HepG2 (cell line): ENCODE results near the gene KCNJ6. TPM values are rescaled to one million over a fixed set of nuclear protein-coding genes. Genes with fewer than 3 reads are reported as not detected.

ENCODE experiments used
- ATAC-seq: fragments of 200-7000 bp; cut with Tn5 transposase; 3 replicates; pipeline ENCODE4 v1.9.1; 2020; ENCODE audit warnings: mild to moderate bottlenecking, moderate library complexity
- BruUV-seq: library from RNA; stranded (reverse); fragments of 400-500 nt; replicated peaks from 2 replicates; lab custom pipeline; 2021; lab: Mats Ljungman, UMichigan
- CTCF ChIA-PET: fragments of 300-600 bp; formaldehyde crosslinking; extraction: SDS; loops from one replicate; lab custom pipeline; 2021; ENCODE audit warnings: low total read pairs, inconsistent platforms, low intra/inter-chr PET ratio; lab: Yijun Ruan, JAX
- POLR2A ChIA-PET: fragments of 350-600 bp; sonication (Branson Sonifier 250); formaldehyde crosslinking; loops from one replicate; lab custom pipeline; 2020; ENCODE audit warnings: antibody characterized with exemption, inconsistent platforms; lab: Yijun Ruan, JAX
- DNase-seq: peaks from one replicate; pipeline ENCODE4 v3.0.0-alpha.2; 2015; ENCODE audit warnings: low spot score
- FAIRE-seq: peaks from 3 replicates; lab custom pipeline; 2011; peaks lifted over from hg19 to GRCh38; lab: Jason Lieb, UNC
- H2AFZ ChIP-seq: one replicate; pipeline ENCODE4 v1.6.1; 2011; ENCODE audit warnings: low read length, inconsistent platforms
- H3K27ac ChIP-seq: fragments of 300-600 bp; 3 replicates; pipeline ENCODE4 v1.8.0; 2011; ENCODE audit warnings: mixed run types, mild to moderate bottlenecking, mixed read lengths, low read length, inconsistent platforms; ENCODE audit not compliant: insufficient read depth; ENCODE audit errors: extremely low read length
- H3K27me3 ChIP-seq, 2 experiments: fragments of 200-600 bp in 1 of 2; 2 replicates in 1 of 2; 3 replicates in 1 of 2; pipeline versions ENCODE4 v1.6.0 to v1.8.0; 2011; ENCODE audit warnings: low read length in 2 of 2, mild to moderate bottlenecking in 2 of 2, moderate library complexity in 2 of 2, inconsistent platforms in 1 of 2; ENCODE audit not compliant: insufficient read depth in 2 of 2, control insufficient read depth in 1 of 2
- H3K36me3 ChIP-seq, 2 experiments: fragments of 200-600 bp in 1 of 2; replicated peaks in 1 of 2; 2 replicates in 1 of 2; 3 replicates in 1 of 2; pipeline versions ENCODE4 v1.5.1 to v1.8.0; 2011; ENCODE audit warnings: low read length in 2 of 2, inconsistent platforms in 1 of 2; ENCODE audit not compliant: insufficient read depth in 2 of 2, control insufficient read depth in 1 of 2
- H3K4me1 ChIP-seq: 2 replicates; pipeline ENCODE4 v1.5.1; 2012; ENCODE audit warnings: low read length, inconsistent platforms; ENCODE audit not compliant: insufficient read depth
- H3K4me2 ChIP-seq: 2 replicates; pipeline ENCODE4 v1.6.0; 2011; ENCODE audit warnings: low read depth, low read length, inconsistent platforms
- H3K4me3 ChIP-seq, 3 experiments: fragments of 200-600 bp in 1 of 3; sonication (generic), shearing (Covaris generic) in 1 of 3; replicated peaks in 1 of 3; 2 replicates each; pipeline ENCODE4 v1.5.1; 2011 to 2016; ENCODE audit warnings: low read length in 3 of 3, inconsistent platforms in 2 of 3, low read depth in 2 of 3, mild to moderate bottlenecking in 2 of 3, control low read depth in 1 of 3, mixed read lengths in 1 of 3; ENCODE audit not compliant: insufficient read depth in 1 of 3
- H3K79me2 ChIP-seq: one replicate; pipeline ENCODE4 v1.6.1; 2011; ENCODE audit warnings: low read length, inconsistent platforms; ENCODE audit not compliant: insufficient read depth
- H3K9ac ChIP-seq: 2 replicates; pipeline ENCODE4 v1.6.0; 2011; ENCODE audit warnings: mild to moderate bottlenecking, low read depth, low read length, inconsistent platforms; ENCODE audit not compliant: insufficient read depth
- H3K9me3 ChIP-seq: 2 replicates; pipeline ENCODE4 v1.5.1; 2012; ENCODE audit warnings: mild to moderate bottlenecking, low read length
- H4K20me1 ChIP-seq: 2 replicates; pipeline ENCODE4 v1.6.0; 2011; ENCODE audit warnings: inconsistent platforms, mild to moderate bottlenecking, low read length, moderate library complexity; ENCODE audit not compliant: insufficient read depth
- BHLHE40 ChIP-seq: IDR thresholded peaks from 2 replicates; pipeline ENCODE4 v1.6.1; 2011; ENCODE audit warnings: low read length, improper control_type of control experiment
- GPBP1L1 ChIP-seq: sonication (generic); formaldehyde crosslinking; IDR thresholded peaks from 2 replicates; pipeline ENCODE4 v1.5.0; 2020; ENCODE audit warnings: mild to moderate bottlenecking, missing genetic modification reagents
- HIC2 ChIP-seq: sonication (generic); formaldehyde crosslinking; IDR thresholded peaks from 2 replicates; pipeline ENCODE4 v1.9.0; 2022; ENCODE audit warnings: low read depth, missing genetic modification reagents
- MAFK ChIP-seq, 2 experiments: IDR thresholded peaks in 1 of 2; conservative IDR thresholded peaks in 1 of 2; 2 replicates each; pipeline ENCODE4 v1.6.1; 2011; ENCODE audit warnings: improper control_type of control experiment in 2 of 2, low read length in 2 of 2
- NCOA2 ChIP-seq: sonication (generic); formaldehyde crosslinking; IDR thresholded peaks from 2 replicates; pipeline ENCODE4 v1.8.0; 2022; ENCODE audit warnings: inconsistent platforms
- PCBP1 ChIP-seq: fragments of 200-400 bp; formaldehyde crosslinking; IDR thresholded peaks from 2 replicates; pipeline ENCODE4 v1.6.1; 2017; ENCODE audit warnings: mild to moderate bottlenecking, low read depth, low read length, borderline replicate concordance
- PRDM4 ChIP-seq: sonication (generic); formaldehyde crosslinking; IDR thresholded peaks from 2 replicates; pipeline ENCODE4 v1.9.0; 2021; ENCODE audit warnings: missing genetic modification reagents, borderline replicate concordance
- SP4 ChIP-seq: sonication (generic); formaldehyde crosslinking; IDR thresholded peaks from 2 replicates; pipeline ENCODE4 v1.8.1; 2023; ENCODE audit warnings: mild to moderate bottlenecking, missing genetic modification reagents
- TERF1 ChIP-seq: sonication (generic); formaldehyde crosslinking; IDR thresholded peaks from 2 replicates; pipeline ENCODE4 v1.8.0; 2022; ENCODE audit warnings: mild to moderate bottlenecking, missing genetic modification reagents, moderate library complexity
- THYN1 ChIP-seq: sonication (generic); formaldehyde crosslinking; IDR thresholded peaks from 2 replicates; pipeline ENCODE4 v1.8.1; 2023; ENCODE audit warnings: low read depth, mild to moderate bottlenecking, moderate library complexity, missing genetic modification reagents, borderline replicate concordance
- ZFY ChIP-seq: sonication (generic); formaldehyde crosslinking; IDR thresholded peaks from 2 replicates; pipeline ENCODE4 v1.4.0; 2020; ENCODE audit warnings: missing genetic modification reagents
- ZKSCAN8 ChIP-seq: IDR thresholded peaks from 2 replicates; pipeline ENCODE4 v1.6.1; 2016; ENCODE audit warnings: borderline replicate concordance, missing genetic modification reagents, missing compliant biosample characterization
- ZNF580 ChIP-seq: IDR thresholded peaks from 2 replicates; pipeline ENCODE4 v1.6.1; 2016; ENCODE audit warnings: low read depth, borderline replicate concordance
- ZNF761 ChIP-seq: sonication (generic); formaldehyde crosslinking; conservative IDR thresholded peaks from 2 replicates; pipeline ENCODE4 v1.4.0; 2020; ENCODE audit warnings: mild to moderate bottlenecking, missing genetic modification reagents
- WGBS: methylation state at CpG from one replicate; pipeline ENCODE4 v1.1.6; 2017; ENCODE audit warnings: low lambda C conversion rate; 5-methylcytosine and 5-hydroxymethylcytosine counted together
- in situ Hi-C: cut with HindIII; loops from 2 replicates; pipeline ENCODE4 v1.10.0; 2017; ENCODE audit warnings: low pct_unique_long_range_greater_than_20kb; ENCODE audit not compliant: extremely low pct_ligation_motif_present
- intact Hi-C: fragments of 100-400 bp; cut with micrococcal nuclease; formaldehyde crosslinking; loops from one replicate; pipeline ENCODE4 v1.10.0; 2022; ENCODE audit not compliant: unreplicated experiment
- polyA plus RNA-seq, 8 experiments: library from polyadenylated mRNA; depleted of rRNA in 3 of 8; stranded (reverse) in 7 of 8; unstranded in 1 of 8; fragments of >200 nt; fragmentation: Illumina TruSeq in 4 of 8; extraction: Trizol in 4 of 8; gene quantifications; 2 replicates each; pipeline versions ENCODE4 v1.2.1 to v1.2.3, GENCODE V29; 2011 to 2016; ENCODE audit warnings: low read depth in 4 of 8, missing spikeins in 1 of 8, mixed read lengths in 1 of 8; ENCODE audit not compliant: insufficient read depth in 1 of 8
- total RNA-seq, 5 experiments: library from RNA; depleted of rRNA; stranded (reverse); fragments of >200 nt; fragmentation: Illumina TruSeq; extraction: Trizol; gene quantifications; 2 replicates each; pipeline ENCODE4 v1.2.3, GENCODE V29; 2016; ENCODE audit warnings: low read depth in 1 of 5
- TF ChIP-seq, protein P1 (sequence below): sonication (generic); formaldehyde crosslinking; IDR thresholded peaks from 2 replicates; pipeline ENCODE4 v1.4.0; 2020; ENCODE audit warnings: missing genetic modification reagents

Gene KCNJ6
- total and polyA plus RNA-seq, 2 of the 13 experiments (the other 11 are each of a cell fraction or from before 2014, with no cell fraction given) = not detected

DNA sequence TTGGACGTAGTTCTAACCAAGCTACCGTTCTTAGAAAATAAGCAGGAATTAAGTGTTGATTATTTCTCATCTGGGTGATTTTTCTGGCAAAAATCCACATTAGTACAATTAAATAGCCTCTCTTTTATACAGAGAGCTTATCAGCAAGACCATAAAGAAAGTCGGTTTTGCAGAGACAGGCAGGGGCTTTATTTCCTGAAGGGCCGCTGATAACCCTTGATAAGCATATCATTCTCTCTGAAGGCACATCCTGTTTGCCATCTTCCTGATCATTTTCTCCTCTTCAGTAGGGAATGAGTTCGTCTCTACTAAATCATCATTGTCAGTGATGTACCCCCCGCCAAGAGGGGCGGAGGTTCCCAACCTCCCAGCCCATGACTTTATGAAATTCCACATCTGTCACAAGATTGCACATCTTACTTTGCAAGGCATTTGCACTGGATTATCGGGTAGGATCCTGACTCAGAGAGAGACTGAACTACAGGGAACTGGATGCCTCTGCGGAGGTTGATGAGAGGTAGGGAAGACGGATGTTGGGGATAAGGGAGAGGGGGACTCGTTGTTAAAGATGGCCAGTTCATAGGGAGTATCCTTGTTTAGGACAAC lies 115.7 kb downstream of the KCNJ6 start:
- no peak for FAIRE-seq
- H4K20me1 ChIP-seq = no peaks in the 10 kb centered on the region
- peaks cover 0 to 5% of the 10 kb centered on the region in 2 experiments; a peak in 2 of 5 replicates for H3K27me3 ChIP-seq
- ATAC-seq = no peak
- no peak overlapping the region for H3K9ac ChIP-seq
- ChIA-PET CTCF (no interaction called here), POLR2A (no interaction called here)
- no peak overlapping the region for H3K4me2 ChIP-seq
- no peaks in the 10 kb centered on the region for H3K79me2 ChIP-seq
- no peaks in the 10 kb centered on the region for H3K36me3 ChIP-seq
- no peaks in the 10 kb centered on the region for H3K9me3 ChIP-seq
- no peak overlapping the region for H3K27ac ChIP-seq
- intact Hi-C loops (no loop called here), in situ Hi-C loops (no loop called here)
- 21% methylated on average over 11 of the region's 11 CpGs for WGBS
- H3K4me3 ChIP-seq = no peak overlapping the region
- no peak overlapping the region for H2AFZ ChIP-seq
- no TSS peak for BruUV-seq
- no peaks in the 10 kb centered on the region for H3K4me1 ChIP-seq
- no peak for DNase-seq
- TF ChIP-seq THYN1 (CRISPR knock-in tag) (no peak), SP4 (CRISPR knock-in tag) (no peak), TERF1 (CRISPR knock-in tag) (no peak), ZNF580 (no peak), ZKSCAN8 (CRISPR knock-in tag) (no peak), ZFY (CRISPR knock-in tag) (no peak), ZNF761 (CRISPR knock-in tag) (no peak), PRDM4 (CRISPR knock-in tag) (no peak), BHLHE40 (no peak), HIC2 (CRISPR knock-in tag) (no peak), MAFK (conservative IDR thresholded peaks at IDR 0.05 in 1 of 2, IDR thresholded peaks at IDR 0.05 in 1 of 2; ENCODE audit: low read length in 2 of 2) (no peak), PCBP1 (no peak), GPBP1L1 (no peak), NCOA2 (CRISPR knock-in tag) (no peak)
- TF ChIP-seq, protein P1, sequence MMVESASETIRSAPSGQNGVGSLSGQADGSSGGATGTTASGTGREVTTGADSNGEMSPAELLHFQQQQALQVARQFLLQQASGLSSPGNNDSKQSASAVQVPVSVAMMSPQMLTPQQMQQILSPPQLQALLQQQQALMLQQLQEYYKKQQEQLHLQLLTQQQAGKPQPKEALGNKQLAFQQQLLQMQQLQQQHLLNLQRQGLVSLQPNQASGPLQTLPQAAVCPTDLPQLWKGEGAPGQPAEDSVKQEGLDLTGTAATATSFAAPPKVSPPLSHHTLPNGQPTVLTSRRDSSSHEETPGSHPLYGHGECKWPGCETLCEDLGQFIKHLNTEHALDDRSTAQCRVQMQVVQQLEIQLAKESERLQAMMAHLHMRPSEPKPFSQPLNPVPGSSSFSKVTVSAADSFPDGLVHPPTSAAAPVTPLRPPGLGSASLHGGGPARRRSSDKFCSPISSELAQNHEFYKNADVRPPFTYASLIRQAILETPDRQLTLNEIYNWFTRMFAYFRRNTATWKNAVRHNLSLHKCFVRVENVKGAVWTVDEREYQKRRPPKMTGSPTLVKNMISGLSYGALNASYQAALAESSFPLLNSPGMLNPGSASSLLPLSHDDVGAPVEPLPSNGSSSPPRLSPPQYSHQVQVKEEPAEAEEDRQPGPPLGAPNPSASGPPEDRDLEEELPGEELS (CRISPR knock-in tag) = no peak
